Measurements from ENCODE around the gene WDR27. TPM values are rescaled to one million over a fixed set of nuclear protein-coding genes. Genes with fewer than 3 reads are reported as not detected.

WDR27 gene
- total and polyA plus RNA-seq, 10 donors = 17.6 to 69.5 (median 45.7) TPM

- H3K4me1 ChIP-seq = peaks cover 0 to 2% (median 0%) of the 10 kb centered on the region in 6 donors
- peaks cover 0 to 19% (median 1%) of the 10 kb centered on the region in 6 donors for H3K36me3 ChIP-seq
- intact Hi-C loops (cut with DNase I; ENCODE audit: low total_unique reads) = no loop called here
- no peaks in the 10 kb centered on the region for H3K27me3 ChIP-seq (replicated peaks in 1 of 7)
- no peak for DNase-seq
- peaks cover 0 to 14% (median 3%) of the 10 kb centered on the region in 8 donors for H3K9me3 ChIP-seq
- TF ChIP-seq CTCF (IDR thresholded peaks at IDR 0.05 in 8 of 11, conservative IDR thresholded peaks at IDR 0.05 in 3 of 11) (no peak), POLR2A (IDR thresholded peaks at IDR 0.05) (no peak), POLR2AphosphoS5 (IDR thresholded peaks at IDR 0.05) (no peak)
- 89 to 95% (median 91%) methylated on average over 10 of the region's 10 CpGs for WGBS, 5 donors
- no peak overlapping the region for H3K4me3 ChIP-seq
- no peak overlapping the region for H3K27ac ChIP-seq
Measured at GRCh38 chr6:169620171-169621130, 81.4 kb downstream of the WDR27 start.

- Histone ChIP-seq H3K27ac (no peak overlapping the region), H3K36me3 (peaks cover 0 to 13% (median 1%) of the 10 kb centered on the region in 6 donors), H3K9me3 (peaks cover 0 to 14% (median 3%) of the 10 kb centered on the region in 8 donors), H3K4me1 (peaks cover 0 to 2% (median 0%) of the 10 kb centered on the region in 6 donors), H3K27me3 (replicated peaks in 1 of 7) (no peaks in the 10 kb centered on the region), H3K4me3 (no peak overlapping the region)
- WGBS, 5 donors = 85 to 93% (median 91%) methylated on average over 1 of the region's 1 CpG
- TF ChIP-seq POLR2AphosphoS5 (IDR thresholded peaks at IDR 0.05) = no peak
- no peak for TF ChIP-seq POLR2A (IDR thresholded peaks at IDR 0.05)
- TF ChIP-seq CTCF (IDR thresholded peaks at IDR 0.05 in 8 of 11, conservative IDR thresholded peaks at IDR 0.05 in 3 of 11) = no peak
- intact Hi-C loops (cut with DNase I; ENCODE audit: low total_unique reads) = no loop called here
- no peak for DNase-seq
Measured at GRCh38 chr6:169619650-169620049, 82.2 kb downstream of the WDR27 start.

- H3K27ac ChIP-seq = no peak overlapping the region
- intact Hi-C loops (cut with DNase I; ENCODE audit: low total_unique reads) = no loop called here
Measured at GRCh38 chr6:169618526-169619490, 83.0 kb downstream of the WDR27 start.

More at GRCh38 chr6:169618526-169619490, 83.0 kb downstream of the WDR27 start:
- no peaks in the 10 kb centered on the region for H3K27me3 ChIP-seq (replicated peaks in 1 of 7)
- H3K4me3 ChIP-seq = no peak overlapping the region
- H3K36me3 ChIP-seq = peaks cover 0 to 4% (median 0%) of the 10 kb centered on the region in 6 donors
- peaks cover 0 to 14% (median 3%) of the 10 kb centered on the region in 8 donors for H3K9me3 ChIP-seq
- no peak for DNase-seq
- TF ChIP-seq CTCF (IDR thresholded peaks at IDR 0.05 in 8 of 11, conservative IDR thresholded peaks at IDR 0.05 in 3 of 11) (no peak), POLR2A (IDR thresholded peaks at IDR 0.05) (no peak), POLR2AphosphoS5 (IDR thresholded peaks at IDR 0.05) (no peak)
- H3K4me1 ChIP-seq = peaks cover 0 to 2% (median 0%) of the 10 kb centered on the region in 6 donors
- WGBS, 5 donors = 84 to 88% (median 88%) methylated on average over 7 of the region's 7 CpGs

All from spleen (tissue), 11 donors.